ENCODE data around the gene CNPPD1.
A peak's percentile ranks its signal among the peaks of the same experiment; 100 is the strongest.
"Not testable (repeated sequence)": the region's sequence is repeated elsewhere in the genome, so short reads cannot be mapped to it uniquely, and the experiment has no call there.

The CNPPD1 gene

DNA sequence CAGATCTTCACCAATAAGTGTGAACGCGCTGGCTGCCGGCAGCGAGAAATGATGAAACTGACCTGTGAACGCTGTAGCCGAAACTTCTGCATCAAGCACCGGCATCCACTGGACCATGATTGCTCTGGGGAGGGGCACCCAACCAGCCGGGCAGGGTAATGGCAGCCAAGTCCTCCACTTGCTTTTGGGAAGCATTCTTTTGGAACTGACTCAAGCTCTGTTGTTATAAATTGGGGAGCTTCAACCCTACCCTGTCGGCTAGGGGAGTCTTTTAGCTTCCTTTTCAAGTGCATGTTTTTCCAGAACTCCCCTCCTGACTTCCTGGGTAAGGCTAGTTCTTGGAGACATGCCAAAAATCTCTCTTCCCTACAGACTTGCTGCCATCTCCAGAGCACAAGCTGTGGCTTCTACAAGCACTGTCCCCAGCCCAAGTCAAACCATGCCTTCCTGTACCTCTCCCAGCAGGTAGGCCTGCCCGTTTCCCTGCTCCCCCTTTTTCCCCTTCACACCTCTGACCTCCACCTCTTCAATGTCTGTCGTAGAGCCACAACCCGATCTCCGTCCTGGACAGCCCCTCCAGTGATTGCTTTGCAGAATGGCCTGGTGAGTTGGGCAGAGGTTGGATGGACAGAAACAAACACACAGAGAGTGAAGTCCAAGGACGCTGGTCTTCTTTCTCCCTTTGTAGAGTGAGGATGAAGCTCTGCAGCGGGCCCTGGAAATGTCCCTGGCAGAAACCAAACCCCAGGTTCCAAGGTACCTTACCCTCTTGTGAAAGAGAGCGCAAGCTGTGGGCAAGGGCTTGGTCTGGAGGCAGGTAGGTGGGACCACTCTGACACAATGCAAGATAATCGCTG lies 31.4 kb upstream of the CNPPD1 start:
- peak; percentile 29 for DNase-seq (ENCODE audit: low read depth)

DNA sequence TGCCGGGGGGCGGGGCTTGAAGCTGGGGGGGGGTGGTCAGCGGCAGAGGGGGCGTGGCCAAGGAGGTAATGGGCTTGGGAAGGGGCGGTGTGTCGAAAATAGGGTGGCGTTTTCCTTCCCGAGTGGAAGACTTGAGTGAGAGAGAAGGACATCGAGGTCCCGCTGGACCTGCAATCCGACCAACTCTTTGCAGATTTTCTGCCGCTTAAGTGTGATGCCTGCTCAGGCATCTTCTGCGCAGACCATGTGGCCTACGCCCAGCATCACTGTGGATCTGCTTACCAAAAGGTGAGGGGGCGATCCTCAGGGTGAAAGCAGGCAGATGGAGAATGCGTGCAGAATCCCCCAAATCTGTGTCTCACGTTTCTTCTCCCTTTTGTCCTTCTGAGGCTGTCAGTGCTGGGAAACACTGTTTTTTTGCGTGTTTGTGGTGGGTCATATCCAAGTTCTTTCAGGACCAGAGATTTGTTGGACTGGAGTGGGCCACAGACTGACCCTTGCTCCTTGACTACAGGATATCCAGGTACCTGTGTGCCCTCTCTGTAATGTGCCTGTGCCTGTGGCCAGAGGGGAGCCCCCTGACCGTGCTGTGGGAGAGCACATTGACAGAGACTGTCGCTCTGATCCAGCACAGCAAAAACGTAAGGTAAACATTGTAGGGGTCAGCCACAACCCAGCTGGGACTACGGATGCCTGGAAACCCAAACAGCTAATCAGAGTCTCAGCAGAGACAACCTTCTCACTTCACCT lies 30.6 kb upstream of the CNPPD1 start:
- DNase-seq (ENCODE audit: low read depth), result no peak

DNA sequence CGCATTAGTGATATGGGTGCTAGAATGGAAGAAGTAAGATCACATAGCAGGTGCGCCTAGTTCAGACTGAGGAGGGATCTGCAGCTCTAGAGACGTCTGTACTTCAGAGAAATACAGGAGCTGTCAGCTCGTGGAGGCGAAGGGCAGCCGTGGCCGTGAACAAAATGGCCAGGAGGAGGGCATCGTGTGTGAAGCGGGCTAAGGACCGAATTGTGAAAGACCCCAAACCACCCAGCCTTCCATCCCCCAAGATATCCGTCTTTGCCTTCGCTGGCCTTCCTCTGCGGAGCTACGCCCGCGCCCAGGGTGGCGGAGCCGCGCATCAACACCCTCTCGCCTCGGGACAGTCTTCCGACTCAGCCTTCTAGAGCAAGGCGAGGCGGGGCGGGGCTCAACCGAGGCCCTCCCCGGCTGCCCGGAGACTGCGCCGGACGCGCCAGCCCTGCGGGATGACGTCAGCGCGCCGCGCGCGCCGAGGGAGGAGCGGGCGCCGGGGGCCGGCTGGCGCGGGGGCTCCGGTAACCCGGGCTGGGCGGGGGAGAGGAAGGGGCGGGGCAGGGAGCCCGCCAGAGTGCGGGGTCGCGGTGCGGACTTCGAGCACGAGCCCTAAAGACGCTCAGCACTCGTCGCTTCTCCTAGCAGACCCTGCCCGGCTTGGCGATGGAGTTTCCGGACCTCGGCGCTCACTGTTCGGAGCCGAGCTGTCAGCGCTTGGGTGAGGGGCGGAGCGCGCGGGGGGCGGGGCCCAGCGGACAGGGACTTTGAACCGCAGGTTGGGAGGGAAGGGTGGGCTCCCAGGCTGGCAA lies 29.8 kb upstream of the CNPPD1 start, which contains the start of gene ZFAND2B:
Gene ZFAND2B (plus strand): TSS at position 455 of the 806 bp plus-strand sequence. CDS start 206 bp downstream, at position 661.
- peak; percentile 94 for DNase-seq (ENCODE audit: low read depth)

DNA sequence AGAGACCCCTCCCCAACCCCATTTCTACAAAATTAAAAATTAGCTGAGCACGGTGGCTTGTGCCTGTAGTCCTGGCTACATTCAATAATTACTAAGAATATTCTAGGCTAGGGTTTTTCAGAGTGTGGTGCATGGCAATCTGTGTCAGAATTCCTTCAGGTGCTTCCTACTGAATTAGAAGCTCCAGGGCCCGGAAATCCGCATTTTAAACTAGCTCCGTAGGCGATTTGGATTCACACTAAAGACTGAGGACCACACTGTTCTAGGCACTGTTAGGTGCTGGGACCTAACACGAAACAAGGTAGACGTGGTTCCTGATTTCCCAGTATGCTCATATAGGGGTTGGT lies 29.2 kb upstream of the CNPPD1 start:
- DNase-seq (ENCODE audit: low read depth), result no peak

DNA sequence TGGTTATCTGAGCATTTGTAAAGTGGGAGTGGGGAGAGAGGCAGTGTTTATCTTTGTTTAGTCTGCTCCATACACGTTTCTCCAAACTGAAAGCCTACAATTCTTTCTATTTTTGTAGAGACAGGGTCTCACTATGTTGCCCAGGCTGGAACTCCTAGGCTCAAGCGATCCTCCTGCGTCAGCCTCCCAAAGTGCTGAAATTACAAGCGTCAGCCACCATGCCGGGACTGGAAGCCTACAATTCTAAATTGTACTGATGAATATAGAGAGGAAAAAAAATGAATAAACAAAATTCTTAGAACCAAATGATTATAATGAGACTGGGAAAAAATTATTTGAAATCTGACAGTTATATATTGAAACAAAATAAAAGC lies 28.4 kb upstream of the CNPPD1 start:
- DNase-seq (ENCODE audit: low read depth), result no peak

DNA sequence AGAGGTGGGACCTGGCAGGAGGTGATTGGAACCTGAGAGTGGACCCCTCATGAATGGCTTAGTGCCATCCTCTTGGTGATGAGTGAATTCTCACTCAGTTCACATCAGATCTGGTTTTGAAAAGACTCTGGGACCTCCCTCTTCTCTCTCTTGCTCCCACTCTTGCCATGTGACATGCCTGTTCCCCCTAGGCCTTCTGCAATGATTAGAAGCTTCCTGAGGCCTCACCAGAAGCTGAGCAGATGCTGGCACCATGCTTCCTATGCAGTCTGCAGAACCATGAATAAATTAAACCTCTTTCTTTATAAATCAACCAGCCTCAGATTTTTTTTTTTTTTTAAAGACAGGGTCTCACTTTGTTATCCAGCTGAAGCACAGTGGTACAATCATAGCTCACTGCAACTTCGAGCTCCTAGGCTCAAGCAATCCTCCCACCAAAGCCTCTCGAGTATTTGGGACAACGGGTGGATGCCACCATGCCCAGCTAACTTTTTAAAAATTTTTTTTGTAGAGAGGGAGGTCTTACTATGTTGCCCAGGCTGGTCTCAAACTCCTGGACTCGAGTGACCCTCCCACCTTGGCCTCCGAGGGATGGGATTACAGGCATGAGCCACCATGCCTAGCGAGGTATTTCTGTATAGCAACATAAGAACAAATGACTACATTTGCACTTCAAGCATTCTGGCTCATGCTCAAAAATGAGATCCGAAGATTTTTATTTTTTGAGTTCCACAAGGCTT lies 27.9 kb upstream of the CNPPD1 start:
- no peak for DNase-seq (ENCODE audit: low read depth)

DNA sequence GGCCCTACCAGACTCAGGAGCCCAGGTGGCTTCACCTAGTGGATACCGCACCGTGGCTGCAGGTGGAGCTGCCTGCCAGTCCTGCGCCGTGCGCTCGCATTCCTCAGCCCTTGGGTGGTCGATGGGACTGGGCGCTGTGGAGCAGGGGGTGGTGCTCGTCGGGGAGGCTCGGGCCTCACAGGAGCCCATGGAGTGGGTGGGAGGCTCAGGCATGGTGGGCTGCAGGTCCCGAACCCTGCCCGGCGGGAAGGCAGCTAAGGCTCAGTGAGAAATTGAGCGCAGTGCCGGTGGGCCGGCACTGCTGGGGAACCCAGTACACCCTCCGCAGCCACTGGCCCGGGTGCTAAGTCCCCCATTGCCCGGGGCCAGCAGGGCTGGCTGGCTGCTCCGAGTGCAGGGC lies 24.6 kb upstream of the CNPPD1 start:
- not testable (repeated sequence) for DNase-seq (ENCODE audit: low read depth)

DNA sequence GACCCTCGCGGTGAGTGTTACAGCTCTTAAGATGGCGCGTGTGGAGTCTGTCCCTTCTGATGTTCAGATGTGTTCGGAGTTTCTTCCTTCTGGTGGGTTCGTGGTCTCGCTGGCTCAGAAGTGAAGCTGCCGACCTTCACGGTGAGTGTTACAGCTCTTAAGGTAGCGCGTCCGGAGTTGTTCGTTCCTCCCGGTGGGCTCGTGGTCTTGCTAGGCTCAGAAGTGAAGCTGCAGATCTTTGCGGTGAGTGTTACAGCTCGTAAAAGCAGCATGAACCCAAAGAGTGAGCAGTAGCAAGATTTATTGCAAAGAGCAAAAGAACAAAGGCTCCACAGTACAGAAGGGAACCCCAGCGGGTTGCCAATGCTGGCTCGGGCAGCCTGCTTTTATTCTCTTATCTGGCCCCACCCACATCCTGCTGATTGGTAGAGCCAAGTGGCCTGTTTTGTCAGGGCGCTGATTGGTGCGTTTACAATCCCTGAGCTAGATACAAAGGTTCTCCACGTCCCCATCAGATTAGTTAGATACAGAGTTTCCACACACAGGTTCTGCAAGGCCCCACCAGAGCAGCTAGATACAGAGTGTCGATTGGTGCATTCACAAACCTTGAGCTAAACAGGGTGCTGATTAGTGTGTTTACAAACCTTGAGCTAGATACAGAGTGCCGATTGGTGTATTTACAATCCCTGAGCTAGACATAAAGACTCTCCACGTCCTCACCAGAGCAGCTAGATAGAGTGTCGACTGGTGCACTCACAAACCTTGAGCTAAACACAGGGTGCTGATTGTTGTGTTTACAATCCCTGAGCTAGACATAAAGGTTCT lies 24.0 kb upstream of the CNPPD1 start:
- DNase-seq (ENCODE audit: low read depth), result not testable (repeated sequence)

DNA sequence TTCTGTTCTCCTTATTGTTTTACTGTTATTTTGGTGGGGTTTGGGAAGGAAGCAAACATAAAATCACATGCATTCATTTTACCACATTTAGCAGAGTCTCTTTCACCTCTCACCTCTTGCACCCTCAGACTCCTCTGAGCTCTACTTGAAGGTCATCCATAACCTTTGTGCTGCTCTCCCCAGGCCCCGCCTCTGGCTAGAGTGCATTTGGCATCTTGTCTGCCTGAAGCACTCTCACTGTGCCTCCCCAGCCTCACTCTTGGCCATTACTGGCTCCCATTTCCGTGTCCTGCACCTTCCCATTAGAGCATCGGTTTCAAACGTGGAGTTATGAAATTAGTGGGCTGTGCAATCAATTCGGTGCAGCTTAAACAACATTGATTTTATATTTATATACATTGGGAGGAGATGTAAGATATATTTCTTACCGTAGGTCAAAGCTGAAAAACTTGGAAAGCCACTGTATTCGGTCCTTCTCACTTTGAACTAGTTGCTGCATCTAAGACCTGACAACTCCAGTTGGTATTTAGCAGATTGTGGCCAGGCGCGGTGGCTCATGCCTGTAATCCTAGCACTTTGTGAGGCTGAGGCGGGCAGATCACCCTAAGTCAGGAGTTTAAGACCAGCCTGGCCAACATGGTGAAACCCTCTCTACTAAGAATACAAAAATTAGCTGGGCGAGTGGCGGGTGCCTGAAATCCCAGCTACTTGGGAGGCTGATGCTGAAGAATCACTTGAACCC lies 22.9 kb upstream of the CNPPD1 start:
- no peak for DNase-seq (ENCODE audit: low read depth)

DNA sequence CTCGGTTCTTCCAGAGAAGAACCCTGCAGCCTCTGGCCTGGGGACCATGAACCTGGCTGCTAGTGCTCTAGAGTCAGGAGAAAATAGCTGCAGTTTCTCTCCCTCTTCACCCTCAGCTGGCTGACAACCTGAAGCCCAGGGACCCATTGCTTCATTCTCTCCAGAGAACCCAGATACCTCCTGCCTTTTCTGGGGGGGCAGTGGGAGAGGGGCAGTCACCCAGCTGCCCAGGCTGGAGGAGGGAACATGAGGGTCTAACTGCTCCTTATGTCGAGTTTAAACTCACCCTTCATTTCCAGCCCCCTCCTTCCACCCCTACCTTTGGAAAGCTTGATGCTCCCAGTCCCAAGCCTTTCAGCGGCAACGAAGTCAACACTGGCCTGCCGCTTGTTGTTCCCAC lies 22.2 kb upstream of the CNPPD1 start:
- no peak for DNase-seq (ENCODE audit: low read depth)

DNA sequence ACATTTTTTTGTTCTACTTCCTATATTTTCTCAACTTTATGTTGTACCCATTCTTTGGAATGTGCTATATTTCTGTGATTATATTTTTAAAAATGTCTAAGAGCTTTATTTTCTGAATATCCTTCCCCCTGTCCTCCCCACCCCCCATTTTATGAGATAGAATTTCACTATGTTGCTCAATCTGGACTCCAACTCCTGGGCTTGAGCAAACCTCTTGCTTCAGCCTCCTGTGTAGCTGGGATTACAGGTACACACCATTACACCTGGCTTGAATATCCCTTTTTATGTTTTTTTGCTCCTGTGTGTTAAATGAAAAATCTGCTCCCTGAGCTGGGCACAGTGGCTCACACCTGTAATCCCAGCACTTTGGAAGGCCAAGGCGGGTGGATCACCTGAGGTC lies 20.7 kb upstream of the CNPPD1 start:
- DNase-seq (ENCODE audit: low read depth), result no peak

DNA sequence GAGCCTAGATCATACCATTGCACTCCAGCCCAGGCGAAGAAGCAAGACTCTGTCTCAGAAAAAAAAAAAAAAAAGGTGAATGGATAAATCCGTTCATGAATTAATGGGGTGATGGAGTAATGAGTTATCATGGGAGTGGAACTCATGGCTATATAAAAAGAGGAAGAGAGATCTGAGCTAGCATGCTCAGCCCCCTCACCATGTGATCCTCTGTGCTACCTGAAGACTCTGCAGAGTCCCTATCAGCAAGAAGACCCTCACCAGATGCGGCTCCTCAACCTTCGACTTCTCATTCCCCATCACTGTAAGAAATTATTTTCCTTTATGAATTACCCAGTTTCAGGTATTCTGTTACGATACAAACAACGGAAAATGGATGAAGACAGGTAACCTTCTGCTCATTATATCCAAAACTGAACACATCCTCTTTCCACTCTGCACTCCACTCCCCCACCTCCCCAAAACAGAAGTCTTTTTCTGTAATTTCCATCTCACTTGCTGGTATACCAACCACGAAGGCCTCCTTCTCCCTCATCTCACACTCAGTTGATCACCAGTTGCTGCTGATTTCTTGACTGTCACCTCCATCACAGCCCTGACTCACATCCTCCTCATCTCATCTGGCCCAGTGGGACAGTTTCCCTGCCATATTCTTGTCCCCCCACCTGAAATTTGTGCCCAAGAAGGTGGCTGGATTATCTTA lies 10.2 kb upstream of the CNPPD1 start:
- no peak for DNase-seq (ENCODE audit: low read depth)

DNA sequence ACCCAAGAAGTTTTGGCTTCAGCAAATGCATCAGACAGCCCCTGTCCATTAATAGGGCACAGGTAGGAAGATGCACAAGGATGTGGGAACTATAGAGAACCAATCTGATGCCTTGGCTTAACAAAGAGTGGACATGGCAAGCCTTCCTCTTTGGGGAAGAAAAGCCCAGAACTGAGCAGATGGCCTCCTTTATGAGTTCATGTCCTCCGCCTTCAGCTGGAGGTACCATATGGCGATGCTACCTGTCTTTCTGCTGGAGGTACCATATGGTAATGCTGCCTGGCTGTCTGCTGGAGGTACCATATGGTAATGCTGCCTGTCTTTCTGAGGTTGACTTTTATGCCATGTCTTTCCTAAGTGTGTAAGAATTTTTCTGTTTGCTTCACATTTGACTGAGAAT lies 7.4 kb upstream of the CNPPD1 start:
- no peak for DNase-seq (ENCODE audit: low read depth)

DNA sequence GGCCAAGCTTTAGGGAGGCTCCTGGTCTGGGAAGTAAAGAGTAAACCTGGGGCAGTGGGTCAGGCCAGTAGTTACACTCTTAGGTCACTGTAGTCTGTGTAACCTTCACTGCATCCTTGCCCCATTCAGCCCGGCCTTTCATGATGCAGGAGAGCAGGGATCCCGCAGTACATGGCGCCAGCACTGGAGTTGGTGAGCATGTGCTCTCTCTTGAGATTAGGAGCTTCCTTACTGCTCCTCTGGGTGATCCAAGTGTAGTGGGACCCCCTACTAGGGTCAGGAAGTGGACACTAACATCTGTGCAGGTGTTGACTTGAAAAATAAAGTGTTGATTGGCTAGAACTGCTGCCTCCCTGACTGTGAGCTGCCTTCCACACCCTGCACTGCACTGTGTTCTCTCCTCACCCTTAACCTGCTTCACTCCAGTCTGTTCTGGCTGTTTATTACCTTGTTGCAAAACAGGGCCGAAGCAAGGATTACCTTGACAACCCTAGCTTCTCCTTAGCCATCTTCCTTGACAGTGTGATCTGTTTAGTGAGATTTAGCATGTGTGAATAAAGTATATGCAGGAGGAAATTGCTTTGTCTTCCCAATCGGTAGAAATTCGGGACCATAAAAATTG lies 6.5 kb upstream of the CNPPD1 start:
- DNase-seq (ENCODE audit: low read depth), result no peak

DNA sequence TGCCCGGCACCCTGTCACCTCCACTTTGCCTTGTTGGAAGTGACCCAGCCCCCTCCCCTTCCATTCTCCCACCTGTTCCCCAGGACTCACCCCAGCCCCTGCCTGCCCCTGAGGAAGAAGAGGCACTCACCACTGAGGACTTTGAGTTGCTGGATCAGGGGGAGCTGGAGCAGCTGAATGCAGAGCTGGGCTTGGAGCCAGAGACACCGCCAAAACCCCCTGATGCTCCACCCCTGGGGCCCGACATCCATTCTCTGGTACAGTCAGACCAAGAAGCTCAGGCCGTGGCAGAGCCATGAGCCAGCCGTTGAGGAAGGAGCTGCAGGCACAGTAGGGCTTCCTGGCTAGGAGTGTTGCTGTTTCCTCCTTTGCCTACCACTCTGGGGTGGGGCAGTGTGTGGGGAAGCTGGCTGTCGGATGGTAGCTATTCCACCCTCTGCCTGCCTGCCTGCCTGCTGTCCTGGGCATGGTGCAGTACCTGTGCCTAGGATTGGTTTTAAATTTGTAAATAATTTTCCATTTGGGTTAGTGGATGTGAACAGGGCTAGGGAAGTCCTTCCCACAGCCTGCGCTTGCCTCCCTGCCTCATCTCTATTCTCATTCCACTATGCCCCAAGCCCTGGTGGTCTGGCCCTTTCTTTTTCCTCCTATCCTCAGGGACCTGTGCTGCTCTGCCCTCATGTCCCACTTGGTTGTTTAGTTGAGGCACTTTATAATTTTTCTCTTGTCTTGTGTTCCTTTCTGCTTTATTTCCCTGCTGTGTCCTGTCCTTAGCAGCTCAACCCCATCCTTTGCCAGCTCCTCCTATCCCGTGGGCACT lies 5.8 kb upstream of the CNPPD1 start:
- no peak for DNase-seq (ENCODE audit: low read depth)

DNA sequence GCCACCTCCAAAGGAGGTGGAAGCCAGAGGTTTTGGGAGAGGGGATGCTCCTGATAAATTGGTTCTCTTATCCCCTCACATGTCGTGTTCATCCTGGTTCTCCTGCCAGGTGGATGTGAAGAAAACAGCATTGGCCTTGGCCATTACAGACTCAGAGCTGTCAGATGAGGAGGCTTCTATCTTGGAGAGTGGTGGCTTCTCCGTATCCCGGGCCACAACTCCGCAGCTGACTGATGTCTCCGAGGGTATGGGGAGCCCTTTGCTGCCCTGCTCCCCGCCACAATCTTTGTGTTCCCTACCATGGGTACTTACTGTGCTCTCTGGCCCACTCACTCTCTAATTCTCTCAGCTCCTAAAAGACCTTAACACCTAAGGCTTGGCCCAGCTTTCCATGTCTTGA lies 4.8 kb upstream of the CNPPD1 start:
- no peak for DNase-seq (ENCODE audit: low read depth)

DNA sequence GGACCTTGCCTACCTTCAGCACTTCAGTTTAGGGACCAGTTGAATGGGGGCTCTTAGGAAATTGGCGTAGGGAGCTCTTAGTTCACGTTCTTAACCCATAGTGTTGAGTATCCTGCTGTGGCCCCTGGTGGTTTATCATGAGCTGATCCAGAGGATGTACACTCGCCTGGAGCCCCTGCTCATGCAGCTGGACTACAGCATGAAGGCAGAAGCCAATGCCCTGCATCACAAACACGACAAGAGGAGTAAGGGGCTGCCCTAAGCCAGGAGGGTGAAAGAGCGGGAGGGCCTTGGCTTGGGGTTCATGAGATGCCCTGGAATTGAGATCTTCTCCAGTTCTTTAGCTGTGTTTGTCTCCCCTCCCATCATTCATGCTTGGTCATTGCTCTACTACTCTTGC lies 4.2 kb upstream of the CNPPD1 start:
- DNase-seq (ENCODE audit: low read depth), result no peak
